NK-92 (cell line): ENCODE data around the gene PADI1.

ENCODE experiments used
- DNase-seq: peaks from one replicate; lab custom pipeline; 2025; ENCODE audit not compliant: unreplicated experiment; lab: John Stamatoyannopoulos, UW

Gene PADI1, protein sequence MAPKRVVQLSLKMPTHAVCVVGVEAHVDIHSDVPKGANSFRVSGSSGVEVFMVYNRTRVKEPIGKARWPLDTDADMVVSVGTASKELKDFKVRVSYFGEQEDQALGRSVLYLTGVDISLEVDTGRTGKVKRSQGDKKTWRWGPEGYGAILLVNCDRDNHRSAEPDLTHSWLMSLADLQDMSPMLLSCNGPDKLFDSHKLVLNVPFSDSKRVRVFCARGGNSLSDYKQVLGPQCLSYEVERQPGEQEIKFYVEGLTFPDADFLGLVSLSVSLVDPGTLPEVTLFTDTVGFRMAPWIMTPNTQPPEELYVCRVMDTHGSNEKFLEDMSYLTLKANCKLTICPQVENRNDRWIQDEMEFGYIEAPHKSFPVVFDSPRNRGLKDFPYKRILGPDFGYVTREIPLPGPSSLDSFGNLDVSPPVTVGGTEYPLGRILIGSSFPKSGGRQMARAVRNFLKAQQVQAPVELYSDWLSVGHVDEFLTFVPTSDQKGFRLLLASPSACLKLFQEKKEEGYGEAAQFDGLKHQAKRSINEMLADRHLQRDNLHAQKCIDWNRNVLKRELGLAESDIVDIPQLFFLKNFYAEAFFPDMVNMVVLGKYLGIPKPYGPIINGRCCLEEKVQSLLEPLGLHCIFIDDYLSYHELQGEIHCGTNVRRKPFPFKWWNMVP

DNA sequence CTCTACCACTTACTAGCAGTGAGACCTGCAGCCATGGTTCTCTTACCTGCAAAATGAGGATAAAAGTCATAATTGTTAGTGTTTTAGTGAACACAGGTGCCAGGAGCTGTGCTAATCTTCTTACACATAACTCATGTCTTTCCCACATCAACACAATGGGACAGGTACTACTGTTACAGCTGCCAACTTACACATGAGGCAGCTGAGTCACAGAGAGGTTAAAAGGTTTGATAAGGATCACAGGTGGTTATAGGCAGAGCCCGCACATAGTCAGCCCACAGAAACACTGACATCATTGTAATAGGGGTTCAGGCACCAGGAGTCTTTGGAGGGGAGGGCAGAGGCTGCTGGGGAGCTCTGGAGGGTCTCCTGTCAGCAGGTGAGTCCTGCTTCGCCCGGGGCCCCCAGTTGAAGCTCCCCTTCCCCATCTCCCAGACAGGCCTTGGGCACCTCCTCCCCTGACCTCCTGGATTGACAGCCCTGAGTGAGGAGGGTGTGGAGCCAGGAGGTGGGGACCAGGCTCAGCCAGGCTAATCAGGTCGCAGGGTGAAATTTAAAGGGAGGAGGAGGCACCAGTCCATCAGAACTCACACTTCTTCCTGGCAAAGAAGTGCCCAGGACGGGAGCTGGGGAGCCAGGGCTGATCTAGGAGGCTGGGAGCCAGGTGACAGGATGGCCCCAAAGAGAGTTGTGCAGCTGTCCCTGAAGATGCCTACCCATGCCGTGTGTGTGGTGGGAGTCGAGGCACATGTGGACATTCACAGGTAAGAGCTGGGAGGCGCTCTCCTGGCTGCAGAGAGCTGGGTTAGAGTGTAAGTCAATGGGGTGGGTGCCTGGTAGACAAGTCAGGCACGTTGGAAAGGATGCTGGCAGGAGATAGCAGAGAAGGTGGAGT lies at the start of gene PADI1:
PADI1 (plus strand) TSS at position 583 of the 895 bp plus-strand sequence; CDS start at position 673, 90 bp downstream.
- DNase-seq, result no peak

DNA sequence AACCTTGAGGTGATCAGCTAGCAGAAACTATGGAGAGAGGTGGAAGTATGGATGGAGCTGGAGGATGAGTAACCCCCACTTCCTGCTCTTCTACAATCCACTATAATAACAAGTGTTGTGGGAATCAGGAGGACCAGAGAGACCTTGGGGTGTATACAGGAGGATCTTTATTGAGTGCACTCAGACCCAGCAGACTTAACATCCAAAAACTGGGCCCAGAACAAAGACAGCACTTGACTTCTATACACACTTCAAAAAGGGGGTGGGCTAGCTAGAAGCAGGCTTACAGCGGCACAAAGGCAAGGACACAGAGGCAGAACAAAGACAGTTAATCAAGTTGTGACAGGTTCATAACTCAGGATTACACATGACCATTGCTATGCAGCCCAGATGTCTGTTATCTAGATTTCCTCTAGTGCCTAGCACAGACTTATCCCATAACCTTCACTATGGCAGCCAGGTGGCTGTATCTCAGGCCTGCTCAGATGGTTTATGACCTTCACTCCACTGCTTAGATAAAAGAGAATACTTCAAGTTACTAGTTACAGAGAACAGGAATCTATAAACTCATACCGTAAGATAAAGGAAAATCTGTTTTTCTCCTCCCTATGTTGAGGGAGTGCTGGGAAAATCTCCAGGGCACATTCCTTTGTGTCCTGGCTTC lies 49.5 kb upstream of the PADI1 start:
- no peak for DNase-seq

DNA sequence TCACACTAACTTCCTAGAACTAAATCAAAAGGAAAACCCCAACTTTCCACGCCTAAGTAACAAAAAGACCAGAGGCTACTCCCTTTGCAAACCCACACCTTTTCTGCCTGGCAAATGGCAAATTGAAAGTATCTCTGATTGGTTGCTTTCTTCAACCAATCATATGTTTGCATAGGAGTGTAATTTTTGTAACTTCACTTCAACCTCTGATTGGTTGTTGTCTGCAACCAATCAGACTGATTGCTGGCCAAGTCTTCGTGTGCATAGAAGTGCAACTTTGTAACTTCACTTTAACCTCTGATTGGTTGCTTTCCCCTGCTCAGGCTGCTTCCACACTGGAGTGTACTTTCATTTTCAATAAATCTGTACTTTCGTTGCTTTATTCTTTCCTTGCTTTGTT lies 48.8 kb upstream of the PADI1 start:
- DNase-seq, result no peak

DNA sequence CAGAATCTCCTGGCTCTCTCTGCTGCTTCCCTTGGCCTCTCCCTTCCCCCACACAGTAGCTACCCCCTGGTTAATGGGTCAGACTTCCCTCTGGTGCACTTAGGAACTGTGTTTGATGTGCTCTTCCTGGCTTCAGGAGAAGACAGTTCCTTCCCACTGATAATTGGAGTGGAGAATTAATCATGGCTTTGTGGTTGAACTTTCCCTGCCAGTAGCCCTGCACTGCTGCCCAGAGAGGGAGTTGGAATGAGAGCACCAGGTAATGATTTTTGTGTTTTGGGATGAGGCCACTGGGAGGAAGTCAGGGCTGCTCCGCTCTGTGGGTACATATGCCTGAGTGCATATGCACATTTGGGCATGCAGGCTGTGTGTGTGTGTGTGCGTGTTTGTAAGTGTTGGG lies 46.0 kb upstream of the PADI1 start:
- no peak for DNase-seq

DNA sequence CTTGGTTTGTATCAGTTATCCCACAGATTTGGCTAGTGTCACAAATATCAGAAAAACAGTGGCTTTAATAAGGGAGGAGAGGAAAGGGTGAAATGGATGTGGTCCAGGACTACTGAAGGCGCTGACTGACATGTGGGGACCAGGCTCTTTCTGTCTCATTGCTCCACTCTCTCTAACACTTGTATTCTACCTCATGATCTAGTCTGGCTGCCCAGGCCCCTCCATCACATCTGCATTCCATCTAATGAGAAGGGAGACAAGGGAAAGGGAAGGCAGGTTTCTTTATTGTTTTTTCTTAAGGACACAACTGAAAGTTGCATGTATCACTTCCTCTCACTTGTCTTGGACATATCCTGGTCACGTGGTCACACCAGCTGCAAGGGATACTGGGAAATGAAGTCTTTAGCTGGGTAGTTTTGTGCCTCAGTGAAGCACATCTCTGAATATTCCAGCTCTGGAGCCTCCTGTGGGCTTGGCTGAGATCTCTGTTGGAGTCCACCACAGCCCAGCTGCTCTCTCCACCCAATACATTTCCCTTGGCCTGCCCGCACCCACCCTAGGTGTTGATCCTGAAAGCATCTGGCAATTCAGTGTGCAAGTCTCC lies 43.7 kb upstream of the PADI1 start:
- no peak for DNase-seq

DNA sequence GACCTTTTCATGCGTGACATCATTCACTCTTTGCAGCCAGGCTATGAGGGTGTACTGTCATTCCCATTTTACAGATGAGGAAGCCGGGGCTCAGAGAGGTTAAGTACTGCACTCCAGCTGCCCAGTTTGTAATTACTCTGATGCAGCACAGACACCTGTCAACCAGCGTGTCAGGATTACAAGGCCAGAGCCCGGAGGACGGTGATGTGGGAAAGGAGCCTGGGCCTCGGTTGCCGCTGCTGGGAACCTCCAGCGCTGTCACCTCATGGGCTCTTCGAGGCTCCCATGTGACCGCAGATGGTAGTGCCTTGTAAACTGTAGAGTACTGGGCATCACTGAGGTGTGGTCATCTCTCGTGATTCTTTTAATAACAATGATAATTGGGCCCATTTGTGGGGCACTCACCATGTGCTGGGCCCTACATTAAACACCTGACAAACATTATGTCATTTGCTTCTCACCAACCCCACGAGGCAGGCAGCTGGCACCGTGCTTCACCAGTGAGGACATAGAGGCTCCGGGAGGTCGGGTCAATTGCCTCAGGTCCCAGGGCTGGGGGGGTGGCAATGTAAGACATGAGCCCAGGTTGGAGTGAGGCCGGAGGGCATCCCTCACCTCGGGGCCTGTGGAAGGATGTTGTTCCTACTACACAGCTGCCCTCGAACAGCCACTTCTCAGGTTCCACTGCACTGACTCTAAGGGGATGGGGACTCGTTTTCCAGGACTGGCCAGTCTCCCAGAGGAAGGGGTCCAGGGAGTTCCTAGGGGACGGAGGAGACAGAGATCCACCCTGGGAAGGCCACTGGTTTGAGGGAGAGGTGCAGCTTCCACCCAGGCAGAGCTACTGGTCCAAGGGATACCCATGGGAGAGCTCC lies 42.8 kb upstream of the PADI1 start:
- DNase-seq, result no peak

DNA sequence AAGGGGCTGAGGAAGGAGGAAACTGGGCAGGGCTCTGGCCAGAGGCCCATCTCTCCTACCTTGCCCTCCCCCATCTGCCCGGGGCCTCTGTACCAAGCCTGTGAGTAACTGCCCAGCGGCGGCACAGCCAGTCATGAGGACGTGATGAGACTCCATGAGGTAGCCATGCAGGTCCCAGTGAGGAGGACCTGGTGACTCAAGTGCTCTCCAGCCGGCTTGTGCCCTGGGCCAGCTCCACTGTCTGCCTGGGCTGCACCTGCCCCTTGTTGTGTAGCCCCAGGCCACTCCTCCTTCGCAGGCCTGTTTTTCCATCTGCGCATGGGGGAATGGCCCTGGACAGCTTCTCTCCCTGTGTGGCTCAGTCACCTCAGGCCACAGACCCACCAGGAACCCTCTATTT lies 42.0 kb upstream of the PADI1 start:
- no peak for DNase-seq

DNA sequence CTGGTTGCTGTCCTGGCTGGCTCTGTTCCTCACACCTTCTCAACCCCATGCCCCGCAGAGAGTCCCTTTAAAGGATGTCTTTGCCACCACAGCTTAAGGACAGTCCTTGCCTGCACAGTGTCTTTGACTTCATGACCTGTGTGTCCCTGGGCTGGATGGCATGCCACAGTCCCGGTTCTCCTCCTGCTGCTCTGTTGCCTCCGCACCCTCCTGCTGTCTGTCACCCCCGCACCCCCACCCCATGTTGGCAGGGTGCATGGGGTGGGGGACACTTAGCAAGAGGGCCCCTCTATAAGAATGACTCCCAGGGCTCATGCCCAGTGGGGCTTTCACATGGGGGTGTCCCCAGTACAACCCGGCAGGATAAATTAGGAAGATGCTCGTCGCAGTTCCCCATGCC lies 41.6 kb upstream of the PADI1 start:
- DNase-seq, result no peak

DNA sequence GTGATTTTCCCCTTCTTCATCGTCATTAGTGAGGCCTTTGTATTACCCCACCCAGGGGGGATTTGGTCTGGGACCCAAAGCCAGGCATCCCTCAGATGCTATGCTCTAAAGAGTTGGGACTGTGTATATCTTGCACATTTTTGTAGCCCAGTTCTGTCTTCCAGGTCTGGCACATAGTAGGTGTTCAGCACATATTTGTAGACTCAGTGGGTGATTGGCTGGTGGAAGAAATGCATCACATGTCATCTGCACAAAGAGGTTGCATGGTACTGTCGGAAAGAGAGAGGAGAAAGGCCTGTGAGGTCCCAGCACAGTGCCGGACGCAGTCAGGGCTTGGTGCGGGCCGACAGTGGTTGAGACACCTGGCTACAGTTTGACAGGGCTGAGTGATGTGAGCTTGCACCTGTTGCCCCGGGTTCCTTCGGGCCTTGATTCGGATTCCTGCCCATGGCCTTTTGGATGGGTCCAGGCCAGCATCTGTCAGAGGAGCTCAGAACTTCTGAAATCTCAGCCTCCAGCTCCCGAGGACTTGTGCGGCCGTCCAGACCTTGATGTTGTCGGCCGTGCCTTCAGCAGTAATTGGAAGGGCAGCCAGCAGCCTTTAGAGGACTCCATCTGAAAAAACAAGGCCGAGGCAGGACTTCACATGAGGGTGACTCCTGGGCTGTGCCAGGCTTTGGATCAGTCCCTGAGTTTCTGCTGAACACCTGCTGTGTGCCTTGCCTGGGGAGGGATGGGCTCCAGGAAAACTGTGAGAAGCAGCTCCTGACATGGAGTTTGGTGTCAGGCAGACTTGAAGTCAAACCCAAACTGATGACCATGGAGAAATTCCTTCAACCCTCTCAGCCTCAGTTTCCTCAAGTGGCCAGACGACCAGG lies 40.9 kb upstream of the PADI1 start:
- DNase-seq, result no peak

DNA sequence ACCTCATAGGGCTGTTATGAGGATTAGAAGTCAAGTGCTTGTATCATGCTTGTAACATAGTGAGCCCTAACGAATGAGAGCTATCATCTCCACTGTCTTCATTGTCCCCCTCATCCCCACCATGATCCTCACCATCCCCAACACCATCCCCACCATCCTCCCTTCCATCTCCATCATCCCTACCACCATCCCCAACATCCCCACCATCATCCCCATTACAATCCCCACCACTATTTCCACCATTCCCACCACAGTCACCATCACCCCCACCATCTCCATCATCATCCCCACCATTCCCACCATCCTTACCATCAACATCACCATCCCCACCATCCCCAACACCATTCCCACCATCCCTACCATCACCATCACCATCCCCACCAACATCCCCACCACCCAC lies 39.1 kb upstream of the PADI1 start:
- DNase-seq, result no peak

DNA sequence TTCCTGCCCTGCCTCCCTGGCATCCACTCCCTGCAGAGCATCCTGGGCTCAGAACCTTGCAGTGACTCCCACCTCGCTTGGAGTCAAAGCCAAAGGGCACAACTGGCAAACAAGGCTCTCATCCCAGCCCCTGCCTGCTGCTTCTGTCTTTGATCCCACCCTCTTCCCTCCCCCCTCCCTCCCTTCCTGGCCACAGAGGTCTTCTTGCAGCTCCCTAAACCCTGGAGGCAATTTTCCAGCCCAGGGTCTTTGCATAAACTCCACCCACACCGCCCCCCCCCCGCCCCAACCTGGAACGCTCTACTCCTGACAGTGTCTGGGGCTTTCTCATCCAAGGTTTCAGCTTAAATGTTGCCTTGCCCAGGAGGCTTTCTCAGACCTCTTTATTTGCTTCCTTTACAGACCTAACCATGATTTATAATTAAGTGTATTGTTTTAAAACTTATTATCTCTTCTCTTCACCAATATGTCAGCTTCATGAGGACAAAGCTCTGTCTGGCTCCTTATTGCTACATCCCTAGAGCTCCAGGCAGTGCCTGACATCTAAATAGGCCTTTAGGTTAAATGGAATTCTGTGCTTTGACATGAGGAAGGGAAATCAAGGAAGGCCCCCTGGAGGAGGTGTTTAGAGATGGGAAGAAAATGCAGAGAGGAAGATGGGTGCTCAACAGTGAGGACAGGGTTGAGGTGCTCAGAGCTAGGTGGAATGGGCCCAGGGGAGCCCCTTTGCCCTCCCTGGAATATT lies 37.7 kb upstream of the PADI1 start:
- DNase-seq, result no peak

DNA sequence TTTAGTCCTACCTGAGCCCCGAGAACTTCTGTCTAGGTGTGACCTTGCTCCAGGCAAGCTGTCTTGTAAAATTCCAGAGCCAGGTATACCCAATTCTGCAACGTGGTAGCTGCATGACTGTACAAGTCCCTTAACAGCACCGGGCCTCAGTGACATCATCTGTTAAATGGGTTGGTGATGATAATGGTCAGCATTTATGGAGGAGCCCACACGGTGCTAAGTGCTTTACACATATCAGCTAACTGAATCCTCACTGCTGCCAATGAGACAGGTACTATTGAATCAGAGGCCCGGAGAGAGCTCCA lies 37.2 kb upstream of the PADI1 start:
- no peak for DNase-seq

DNA sequence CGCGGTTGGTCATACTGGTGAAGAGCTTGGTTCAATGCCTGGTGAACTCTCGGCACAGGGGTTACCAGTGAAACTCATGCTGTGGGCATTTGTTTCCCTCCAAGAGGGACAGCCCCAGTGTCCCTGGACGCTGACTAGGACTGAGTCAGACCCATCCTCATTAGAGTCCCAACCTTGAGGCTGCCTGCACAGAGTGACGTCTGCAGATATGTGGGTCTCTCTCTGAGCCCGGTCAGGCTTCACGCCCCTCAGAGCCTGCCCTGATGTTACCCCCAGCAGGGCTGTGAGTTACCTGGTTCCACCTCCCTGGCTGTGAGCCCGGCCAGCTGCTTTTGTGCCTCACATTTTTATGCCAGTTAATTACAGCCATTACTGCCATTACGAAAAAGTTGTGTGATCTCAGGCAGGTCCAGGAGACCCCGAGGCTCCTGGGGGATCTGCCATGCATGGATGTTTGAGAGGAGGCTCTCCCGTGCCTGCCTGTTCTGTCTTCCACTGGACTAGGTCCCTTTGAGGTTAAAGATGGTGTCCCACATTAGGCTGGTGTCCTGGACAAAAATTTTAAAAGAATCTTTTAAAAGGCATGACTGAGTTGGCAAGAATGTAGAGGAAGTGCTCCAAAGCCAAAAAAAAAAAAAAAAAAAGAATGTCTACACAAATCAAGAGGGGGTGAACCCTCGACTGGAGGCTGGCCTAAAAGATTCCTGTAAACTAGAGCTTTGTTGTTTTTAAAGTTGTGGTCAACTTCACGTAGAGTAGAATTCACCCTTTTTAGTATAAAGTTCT lies 36.6 kb upstream of the PADI1 start:
- DNase-seq, result no peak

DNA sequence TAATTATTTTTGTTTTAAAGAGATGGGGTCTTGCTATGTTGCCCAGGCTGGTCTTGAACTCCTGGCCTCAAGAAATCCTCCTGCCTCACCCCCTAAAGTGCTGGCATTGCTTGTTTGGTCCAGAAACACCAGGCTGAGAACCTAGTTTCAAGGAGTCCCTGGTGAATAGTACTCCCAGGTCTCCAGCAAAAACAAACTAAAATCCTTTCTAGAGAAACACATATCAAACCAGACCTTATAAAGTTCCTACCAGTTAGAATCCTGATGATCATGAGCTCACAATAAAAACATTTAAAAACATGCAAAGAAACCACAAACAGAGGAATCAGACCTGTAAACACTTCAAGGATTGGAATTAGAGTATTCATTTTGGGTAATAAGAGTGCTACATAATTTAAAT lies 34.4 kb upstream of the PADI1 start:
- DNase-seq, result no peak

DNA sequence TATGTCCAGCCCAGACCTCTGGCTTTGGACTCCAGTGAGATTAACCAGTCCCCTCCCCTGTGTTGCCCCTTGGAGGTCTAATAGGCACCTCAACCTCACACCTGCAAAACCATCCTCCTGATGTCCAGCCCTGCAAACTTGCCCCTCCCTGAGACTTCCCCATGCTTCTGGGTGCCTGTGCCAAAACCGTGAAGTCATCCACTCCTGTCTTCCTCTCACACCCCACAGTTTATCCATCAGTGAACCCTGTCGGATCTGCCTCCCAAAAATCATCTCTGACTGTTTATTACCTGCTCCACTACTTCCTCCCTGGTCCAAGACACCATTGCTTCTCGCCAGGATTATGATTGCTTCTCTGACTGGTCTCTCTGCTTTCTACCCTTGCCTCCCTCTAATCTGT lies 31.7 kb upstream of the PADI1 start:
- DNase-seq, result no peak

DNA sequence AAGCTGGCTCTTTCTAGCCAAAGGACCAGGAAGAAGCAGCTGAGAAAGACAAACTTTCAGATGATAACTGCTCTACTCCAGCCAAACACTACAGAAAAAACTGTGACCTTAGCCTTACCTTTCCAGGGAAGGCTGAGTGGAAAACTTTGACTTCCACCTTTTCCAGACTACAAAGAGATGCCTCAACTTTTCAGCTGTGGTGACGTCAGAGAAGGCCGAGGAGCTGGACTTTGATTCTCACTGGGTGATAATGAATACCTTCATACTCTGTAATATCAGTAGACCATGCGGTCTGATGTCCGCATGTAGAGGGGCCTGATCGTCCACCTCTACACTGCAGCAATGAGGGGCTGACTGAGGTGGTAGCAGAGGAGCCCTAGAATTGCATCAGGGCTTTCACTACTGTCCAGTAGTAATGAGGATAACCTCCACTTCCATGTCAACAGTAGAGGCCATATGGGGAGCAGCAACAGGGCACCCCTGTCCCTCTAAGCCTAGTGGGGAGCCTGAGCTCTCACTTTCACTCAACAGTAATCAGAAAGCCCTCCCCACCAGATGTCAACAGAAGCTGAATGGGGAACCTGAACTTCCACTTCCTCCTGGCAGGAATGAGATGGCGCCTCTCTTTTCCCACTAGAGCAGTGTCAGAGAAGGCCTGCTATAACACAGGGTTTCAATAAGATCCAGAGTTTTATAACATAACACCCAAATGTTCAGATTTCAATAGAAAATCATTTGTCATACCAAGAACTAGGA lies 28.4 kb upstream of the PADI1 start:
- no peak for DNase-seq

DNA sequence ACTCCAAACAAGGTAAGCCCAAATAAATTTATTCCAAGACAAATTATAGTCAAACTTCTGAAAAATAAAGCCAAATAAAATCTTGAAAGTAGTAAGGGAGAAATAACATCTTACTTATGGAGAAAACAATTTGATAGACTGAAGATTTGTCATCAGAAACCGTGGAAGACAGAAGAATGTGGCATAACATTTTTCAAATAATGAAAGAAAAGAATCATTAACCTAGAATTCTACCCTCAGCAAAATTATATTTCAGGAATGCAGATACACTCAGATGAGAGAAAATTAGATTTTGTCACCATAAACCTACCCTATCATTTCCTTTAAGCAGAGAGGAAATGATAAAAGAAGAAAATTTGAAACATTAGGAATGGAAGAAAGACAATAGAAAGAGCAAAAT lies 27.3 kb upstream of the PADI1 start:
- no peak for DNase-seq
